IMR-90 (cell line): ENCODE data around the gene CCT7.

Source experiments
- BHLHE40 ChIP-seq: fragments of 150-350 bp; IDR thresholded peaks from 2 replicates; pipeline ENCODE4 v1.6.1; 2016; ENCODE audit warnings: mild to moderate bottlenecking, low read depth, low read length
- CTCF ChIP-seq: conservative IDR thresholded peaks from 2 replicates; pipeline ENCODE4 v1.5.1; 2012; ENCODE audit warnings: mild to moderate bottlenecking, low read depth, low read length, improper control_type of control experiment
- MAFK ChIP-seq: IDR thresholded peaks from 2 replicates; pipeline ENCODE4 v1.6.1; 2012; ENCODE audit warnings: low read depth, low read length, improper control_type of control experiment
- POLR2A ChIP-seq: IDR thresholded peaks from 2 replicates; pipeline ENCODE4 v1.6.1; 2012; ENCODE audit warnings: mild to moderate bottlenecking, low read depth, low read length
- RCOR1 ChIP-seq: IDR thresholded peaks from 2 replicates; pipeline ENCODE4 v1.6.1; 2012; ENCODE audit warnings: mild to moderate bottlenecking, low read length, improper control_type of control experiment; ENCODE audit not compliant: insufficient replicate concordance
- RFX5 ChIP-seq: IDR thresholded peaks from 2 replicates; pipeline ENCODE4 v1.8.0; 2012; ENCODE audit warnings: low read depth, mild to moderate bottlenecking, low read length, moderate library complexity
- SMC3 ChIP-seq: fragments of 150-350 bp; IDR thresholded peaks from 2 replicates; pipeline ENCODE4 v1.6.1; 2016; ENCODE audit warnings: low read depth, mild to moderate bottlenecking, antibody characterized with exemption, low read length, moderate library complexity

GRCh38 chr2:73264332-73264606 is 30.2 kb downstream of the CCT7 start:
- TF ChIP-seq CTCF (no peak), RCOR1 (no peak), RFX5 (no peak), POLR2A (no peak), BHLHE40 (no peak), SMC3 (no peak), MAFK (no peak)
